ENCODE results near the gene THSD4.
A peak's percentile ranks its signal among the peaks of the same experiment; 100 is the strongest.

Gene THSD4

DNA sequence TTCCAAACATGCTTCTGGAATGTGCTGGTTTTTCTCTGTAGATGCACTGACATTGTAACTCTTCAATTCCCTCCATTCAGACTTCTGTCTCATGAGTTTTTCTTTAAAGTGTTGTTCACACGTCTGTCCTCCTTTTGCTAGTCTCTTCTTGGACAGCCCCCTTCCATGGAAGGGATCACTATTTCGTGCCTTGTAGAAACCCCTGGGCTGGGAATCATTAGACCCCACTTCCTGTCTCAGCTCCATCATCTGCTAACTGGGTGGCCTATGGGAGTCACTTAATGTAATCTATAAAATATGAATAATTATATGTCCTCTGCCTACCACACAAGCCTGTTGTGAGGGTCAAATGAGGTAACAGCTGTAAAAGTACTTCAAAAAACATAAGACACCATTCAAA lies 110.6 kb downstream of the THSD4 start:
- no peak for DNase-seq (ENCODE audit: low read depth)

GRCh38 chr15:71226536-71227455 lies 111.5 kb downstream of the THSD4 start:
- DNase-seq (ENCODE audit: low read depth), result no peak

GRCh38 chr15:71228403-71228802 lies 113.1 kb downstream of the THSD4 start:
- peak; percentile 20 for DNase-seq (ENCODE audit: low read depth)

DNA sequence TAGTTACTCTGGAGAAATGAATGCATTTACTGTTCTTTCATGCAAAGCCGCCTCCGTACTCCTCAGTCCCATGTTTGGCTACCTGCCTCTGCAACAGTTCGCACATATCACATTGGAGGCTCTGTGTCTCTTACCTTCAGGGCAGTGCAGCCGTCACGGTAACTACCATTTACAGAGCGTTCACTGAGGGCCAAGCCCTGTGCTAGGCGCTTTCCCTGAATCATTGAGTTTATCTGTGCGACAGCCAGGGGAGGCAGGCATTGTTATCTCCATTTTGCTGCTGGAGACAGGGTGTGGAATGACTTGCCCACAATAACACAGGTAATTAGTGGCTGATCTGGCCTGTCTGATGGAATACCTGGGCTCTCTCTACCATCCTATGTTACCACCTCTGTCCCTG lies 115.0 kb downstream of the THSD4 start:
- DNase-seq (ENCODE audit: low read depth), result no peak

GRCh38 chr15:71231758-71232157 lies 116.5 kb downstream of the THSD4 start:
- DNase-seq (ENCODE audit: low read depth), result no peak

DNA sequence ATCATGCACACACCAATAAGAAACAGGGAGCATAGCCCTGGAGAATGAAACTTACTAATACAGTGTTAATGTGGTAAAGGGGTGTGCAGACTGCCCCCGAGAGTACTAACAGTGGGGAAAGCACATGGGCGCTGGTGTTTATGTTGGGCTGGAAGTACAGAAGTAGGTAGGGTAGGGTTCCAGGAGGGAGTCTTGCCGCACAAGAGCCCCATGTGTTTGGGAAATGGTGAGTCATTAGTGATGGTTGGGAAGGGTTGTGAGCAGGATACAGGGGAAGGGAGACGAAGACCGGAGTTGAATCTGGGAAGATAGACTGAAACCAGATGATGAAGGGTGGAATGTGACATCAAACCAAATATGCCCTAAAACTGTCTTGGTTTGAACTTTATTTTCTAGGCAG lies 117.1 kb downstream of the THSD4 start:
- no peak for DNase-seq (ENCODE audit: low read depth)

- DNase-seq (ENCODE audit: low read depth), result peak; percentile 77
These were observed 122.4 kb downstream of the THSD4 start for GRCh38 chr15:71237456-71238188.

DNA sequence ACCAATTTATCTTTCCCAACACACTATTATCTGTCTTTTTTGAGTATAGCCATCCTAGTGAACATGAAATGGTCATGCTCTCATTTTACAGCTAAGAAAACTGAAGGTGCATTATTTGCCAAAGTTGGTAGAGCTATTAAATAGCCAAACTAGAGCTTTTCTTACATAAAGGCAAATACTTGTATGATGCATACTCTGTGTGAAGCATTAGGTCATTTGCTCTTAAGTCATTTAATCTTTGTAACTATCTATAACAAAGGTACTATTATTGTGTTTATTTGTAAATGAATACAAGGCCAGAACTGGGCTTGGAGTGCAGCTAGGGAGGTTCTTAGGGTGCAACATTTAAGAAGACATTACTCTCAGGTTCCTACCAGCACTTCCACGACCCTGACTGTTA lies 123.7 kb downstream of the THSD4 start:
- peak; percentile 7 for DNase-seq (ENCODE audit: low read depth)

- no peak for DNase-seq (ENCODE audit: low read depth)
These were observed 124.5 kb downstream of the THSD4 start for GRCh38 chr15:71239592-71240364.

GRCh38 chr15:71242292-71242691 lies 127.0 kb downstream of the THSD4 start:
- DNase-seq (ENCODE audit: low read depth), result no peak

DNA sequence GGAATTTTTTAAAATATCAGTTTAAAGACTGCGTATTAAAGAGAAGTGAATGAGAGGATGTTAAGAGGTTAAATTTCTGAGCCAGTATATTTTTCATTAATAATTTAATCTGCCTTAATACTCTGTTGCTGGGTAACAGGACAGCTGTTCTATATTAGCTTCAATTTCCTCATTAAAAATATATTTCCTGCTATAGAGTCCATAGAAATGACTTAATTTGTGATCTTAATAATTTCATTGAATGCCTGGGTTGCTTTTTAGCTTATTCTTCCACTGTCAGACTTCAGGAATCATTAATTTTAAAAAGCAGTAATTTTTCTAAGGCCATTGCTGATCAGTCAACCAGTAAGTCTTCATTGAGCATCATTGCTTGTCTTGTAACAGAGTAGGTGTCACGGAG lies 129.0 kb downstream of the THSD4 start:
- DNase-seq (ENCODE audit: low read depth), result no peak

DNA sequence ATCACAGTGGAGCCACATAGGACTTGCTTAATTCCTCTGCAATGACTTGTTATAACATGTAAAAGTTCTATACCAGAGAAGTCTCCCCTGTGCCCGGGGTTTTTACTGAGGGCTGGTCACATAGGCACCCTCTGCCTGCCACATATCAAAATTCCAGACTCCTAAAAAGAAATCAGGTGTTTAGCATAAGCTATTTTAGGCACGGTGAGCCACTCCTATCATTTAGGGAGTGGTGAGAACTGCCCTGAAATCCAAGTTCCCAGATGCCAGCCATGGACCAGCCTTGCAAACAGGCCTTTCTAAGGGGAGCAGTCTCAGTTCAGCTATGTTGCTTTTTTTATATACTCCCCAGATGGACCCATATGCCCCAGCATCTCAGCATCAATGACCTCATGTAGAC lies 130.3 kb downstream of the THSD4 start:
- no peak for DNase-seq (ENCODE audit: low read depth)

GRCh38 chr15:71248386-71248785 lies 133.1 kb downstream of the THSD4 start:
- DNase-seq (ENCODE audit: low read depth), result no peak

GRCh38 chr15:71249986-71250385 lies 134.7 kb downstream of the THSD4 start:
- no peak for DNase-seq (ENCODE audit: low read depth)

- no peak for DNase-seq (ENCODE audit: low read depth)
These were observed 135.8 kb downstream of the THSD4 start for GRCh38 chr15:71250936-71251583.

DNA sequence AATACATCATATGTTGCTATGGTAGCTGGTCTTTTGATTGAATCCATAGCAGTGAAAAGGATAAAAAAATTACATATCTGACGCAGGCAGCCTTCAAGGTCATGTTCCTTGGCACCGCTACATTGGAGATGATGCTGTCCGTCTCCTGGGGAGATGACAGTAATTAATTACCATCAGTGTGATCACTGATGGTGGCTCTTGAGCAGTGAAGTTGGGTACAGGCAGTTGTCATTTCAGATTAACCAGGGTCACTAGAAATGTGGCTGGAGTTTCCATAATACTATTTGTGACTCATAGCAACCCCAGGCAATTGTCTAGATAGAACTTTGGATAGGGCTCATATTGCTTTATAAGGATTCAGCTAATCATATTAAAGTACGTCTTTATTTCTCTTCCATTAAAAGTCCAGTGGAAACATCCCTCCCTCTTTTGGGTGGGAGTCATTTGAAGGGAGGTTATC lies 136.3 kb downstream of the THSD4 start:
- no peak for DNase-seq (ENCODE audit: low read depth)

GRCh38 chr15:71252044-71252739 lies 136.9 kb downstream of the THSD4 start:
- no peak for DNase-seq (ENCODE audit: low read depth)

- no peak for DNase-seq (ENCODE audit: low read depth)
These were observed 137.4 kb downstream of the THSD4 start for GRCh38 chr15:71252740-71253047.

DNA sequence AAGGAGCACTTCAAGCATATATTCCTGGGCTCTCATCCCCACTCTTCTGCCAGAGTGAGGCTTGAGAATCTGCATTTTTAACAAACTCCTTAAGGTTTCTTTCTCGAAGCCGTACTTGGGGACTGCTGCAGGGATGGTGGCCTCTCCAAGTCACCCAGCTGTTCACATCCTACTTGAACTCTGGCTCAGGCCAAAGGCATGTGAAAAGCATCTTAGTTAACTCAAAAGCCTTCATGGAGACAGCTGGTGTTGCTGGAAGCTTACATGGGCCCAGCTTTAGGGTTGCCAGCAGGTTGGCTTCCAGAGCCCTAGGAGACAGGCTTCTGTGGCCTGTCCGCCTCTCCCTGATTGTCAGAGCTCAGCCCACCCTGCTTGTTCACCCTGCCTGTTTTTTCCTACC lies 139.2 kb downstream of the THSD4 start:
- DNase-seq (ENCODE audit: low read depth), result no peak

- DNase-seq (ENCODE audit: low read depth), result no peak
These were observed 141.8 kb downstream of the THSD4 start for GRCh38 chr15:71256934-71257664.

DNA sequence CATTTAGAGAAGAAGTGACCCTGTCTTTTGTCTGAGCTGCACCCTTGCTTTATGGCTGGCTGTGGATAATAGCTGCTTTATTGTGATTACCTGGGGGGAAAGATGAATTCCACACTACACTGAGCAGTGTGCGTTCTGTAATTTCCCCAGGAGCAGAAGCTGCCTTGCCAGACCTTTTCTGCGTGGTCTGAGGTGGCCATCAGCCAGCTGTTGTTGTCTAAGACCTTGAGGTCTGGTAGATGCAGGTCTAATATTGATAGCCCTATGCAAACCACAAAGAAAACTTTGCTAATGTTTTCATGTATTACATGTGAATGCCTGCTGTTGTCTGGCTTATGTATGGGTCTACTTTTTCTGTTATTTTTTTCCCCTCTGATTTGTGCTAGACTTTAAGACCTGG lies 144.6 kb downstream of the THSD4 start:
- no peak for DNase-seq (ENCODE audit: low read depth)

All from fibroblast of gingiva (primary cell).